Posterior cingulate gyrus (tissue), 11 donors: ENCODE data around the gene GOLGA8J.
A peak's percentile ranks its signal among the peaks of the same experiment; 100 is the strongest.
"Not testable (repeated sequence)": the region's sequence is repeated elsewhere in the genome, so short reads cannot be mapped to it uniquely, and the experiment has no call there.

Experiments
- DNase-seq, 10 donors: peaks; one replicate each; pipeline versions ENCODE4 v3.0.0 to v3.0.0-alpha.2; 2020 to 2021; ENCODE audit warnings: mixed read lengths in 3 of 10
- intact Hi-C: fragments of 100-400 bp; cut with DNase I; formaldehyde crosslinking; loops from one replicate; pipeline ENCODE4 v1.15.1; 2023

GOLGA8J gene

GRCh38 chr15:30082655-30083054 lies at the start of gene GOLGA8J:
GOLGA8J (plus strand) TSS chr15:30082955; CDS start chr15:30083053, 98 bp downstream.
- DNase-seq, intact Hi-C loops: not testable (repeated sequence)

GRCh38 chr15:30033211-30033610 lies 49.5 kb upstream of the GOLGA8J start:
- no peak for DNase-seq
- intact Hi-C loops, result no loop called here

GRCh38 chr15:30033763-30034162 lies 49.0 kb upstream of the GOLGA8J start:
- DNase-seq, result peak in 1 of 10 donors; percentile 49
- intact Hi-C loops, result no loop called here

- intact Hi-C loops, result no loop called here
- DNase-seq, result peak in 1 of 10 donors; percentile 22
Observed at GRCh38 chr15:30036036-30036703, 46.6 kb upstream of the GOLGA8J start.

- DNase-seq, result peak in 5 of 10 donors; percentile 48 to 86 (median 77)
- intact Hi-C loops, result no loop called here
Observed at GRCh38 chr15:30038667-30039523, 43.9 kb upstream of the GOLGA8J start.

- intact Hi-C loops, result loop anchor here (2.0 to 5.0 kb wide), 3 partner anchors 40 to 295 kb away; no protein-coding TSS in a partner anchor
- DNase-seq, result no peak
Observed at GRCh38 chr15:30041868-30042267, 40.9 kb upstream of the GOLGA8J start.

- DNase-seq, result no peak
- intact Hi-C loops, result loop anchor here (2.0 to 5.0 kb wide), 3 partner anchors 40 to 295 kb away; no protein-coding TSS in a partner anchor
Observed at GRCh38 chr15:30042556-30042955, 40.2 kb upstream of the GOLGA8J start.

- DNase-seq, result no peak
- intact Hi-C loops, result loop anchor here (2.0 to 5.0 kb wide), 3 partner anchors 41 to 296 kb away; no protein-coding TSS in a partner anchor
Observed at GRCh38 chr15:30043211-30043655, 39.5 kb upstream of the GOLGA8J start.

GRCh38 chr15:30044377-30044776 lies 38.4 kb upstream of the GOLGA8J start:
- DNase-seq, result peak in 1 of 10 donors; percentile 80
- intact Hi-C loops, result loop anchor here (5.0 kb wide), 2 partner anchors 42 to 297 kb away; no protein-coding TSS in a partner anchor

GRCh38 chr15:30044826-30045225 lies 37.9 kb upstream of the GOLGA8J start:
- intact Hi-C loops, result loop anchor here (5.0 kb wide), 2 partner anchors 43 to 298 kb away; no protein-coding TSS in a partner anchor
- peak in 1 of 10 donors; percentile 68 for DNase-seq

GRCh38 chr15:30045248-30046041 lies 37.3 kb upstream of the GOLGA8J start:
- DNase-seq, result peak in 1 of 10 donors; percentile 85
- intact Hi-C loops, result not testable (repeated sequence)

GRCh38 chr15:30046430-30046829 lies 36.3 kb upstream of the GOLGA8J start:
- intact Hi-C loops, result no loop called here
- no peak for DNase-seq

GRCh38 chr15:30055604-30056003 lies 27.2 kb upstream of the GOLGA8J start:
- intact Hi-C loops, result no loop called here
- DNase-seq, result no peak

- no peak for DNase-seq
- intact Hi-C loops, result no loop called here
Observed at GRCh38 chr15:30056166-30056565, 26.6 kb upstream of the GOLGA8J start.

GRCh38 chr15:30059771-30060170 lies 23.0 kb upstream of the GOLGA8J start:
- intact Hi-C loops, result no loop called here
- DNase-seq, result peak in 6 of 10 donors; percentile 38 to 94 (median 77)

GRCh38 chr15:30062881-30063280 lies 19.9 kb upstream of the GOLGA8J start:
- DNase-seq, result no peak
- intact Hi-C loops, result no loop called here

- DNase-seq, result no peak
- intact Hi-C loops, result no loop called here
Observed at GRCh38 chr15:30063835-30064546, 18.8 kb upstream of the GOLGA8J start.

- intact Hi-C loops, result no loop called here
- no peak for DNase-seq
Observed at GRCh38 chr15:30065025-30065801, 17.5 kb upstream of the GOLGA8J start.

GRCh38 chr15:30068326-30068725 lies 14.4 kb upstream of the GOLGA8J start:
- DNase-seq, result no peak
- intact Hi-C loops, result no loop called here
